Muscle of back (tissue), 11 donors: ENCODE results near the gene PDZK1IP1. TPM values are rescaled to one million over a fixed set of nuclear protein-coding genes. Genes with fewer than 3 reads are reported as not detected.

Experiments used
- DNase-seq, 3 donors: peaks; one replicate each; pipeline versions ENCODE4 v3.0.0 to v3.0.0-alpha.2; 2013
- polyA plus RNA-seq, 10 donors: library from polyadenylated mRNA; unstranded; fragments of 120-200 nt; gene quantifications; one replicate each; pipeline ENCODE4 v1.2.1, GENCODE V29; 2013; ENCODE audit not compliant: insufficient read length in 10 of 10

PDZK1IP1 gene
- polyA plus RNA-seq, 10 donors: 0.18 to 0.42 (median 0.31) TPM; not detected in 5

DNA sequence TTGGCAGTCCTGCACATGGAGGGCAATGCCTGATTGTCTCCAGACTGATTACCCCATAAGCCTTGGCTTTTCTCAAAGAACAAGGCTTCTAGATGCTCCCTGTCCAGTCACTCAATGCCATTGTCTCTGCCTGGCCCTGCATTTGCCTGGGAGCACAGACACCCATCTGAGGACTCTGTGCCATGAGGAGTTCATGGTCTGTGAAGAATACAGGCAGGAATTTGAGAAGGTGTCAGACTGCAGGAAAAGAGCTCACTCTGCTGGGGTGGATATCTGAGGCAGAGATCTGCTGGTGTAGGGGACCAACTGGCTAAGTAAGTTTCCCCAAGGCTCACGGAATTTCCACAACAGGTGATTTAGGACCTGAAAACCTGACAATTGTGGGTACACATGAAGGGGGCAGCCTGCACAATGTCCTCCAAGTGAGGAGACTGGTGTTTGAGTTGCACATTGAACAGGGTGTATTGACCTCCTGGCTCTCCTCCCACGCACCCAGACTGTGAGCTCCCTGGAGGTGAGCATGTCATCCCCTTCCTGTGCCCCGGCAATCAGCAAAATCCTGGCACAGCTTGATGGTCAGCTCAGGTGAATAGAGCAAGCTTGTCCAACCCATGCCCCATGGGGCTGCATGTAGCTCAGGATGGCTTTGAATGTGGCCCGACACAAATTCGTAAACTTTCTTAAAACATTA, 51.8 kb downstream of the PDZK1IP1 start:
- no peak for DNase-seq

DNA sequence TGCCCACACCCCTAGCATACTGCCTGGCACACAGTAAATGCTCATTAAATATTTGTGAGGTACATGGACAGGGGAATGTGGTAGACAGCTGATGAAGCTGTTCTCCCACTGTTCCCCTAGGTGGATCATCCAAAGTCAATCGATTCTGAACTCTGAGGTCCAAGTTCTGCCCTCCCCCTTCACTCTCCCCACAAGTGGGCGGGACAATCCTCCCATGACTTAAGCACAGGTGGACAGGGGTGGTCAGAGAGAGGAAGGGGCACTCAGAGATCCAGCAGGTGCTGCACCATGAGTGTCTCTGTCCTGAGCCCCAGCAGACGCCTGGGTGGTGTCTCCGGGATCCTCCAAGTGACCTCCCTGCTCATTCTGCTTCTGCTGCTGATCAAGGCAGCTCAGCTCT, 52.6 kb downstream of the PDZK1IP1 start, which contains the start of gene CYP4A22:
CYP4A22 (plus strand) TSS at position 244 of the 400 bp plus-strand sequence; CDS start at position 289, 45 bp downstream.
- no peak for DNase-seq

Other genes with a start within 250 kb of the PDZK1IP1 start
- gene CYP4A11, start 248.6 kb downstream of the PDZK1IP1 start, polyA plus RNA-seq: under 1 TPM in 5 of 10 donors, not detected in 5; 0.12 to 0.50 (median 0.19) TPM
- 1 to 10 TPM; 2.5 to 4.9 (median 3.3) TPM for gene CYP4X1, start 166.4 kb downstream of the PDZK1IP1 start, polyA plus RNA-seq
- under 1 TPM in 8 of 10 donors, not detected in 2; 0.09 to 0.49 (median 0.22) TPM for gene CYP4Z1, start 122.8 kb downstream of the PDZK1IP1 start, polyA plus RNA-seq
- gene CYP4A22, start 52.6 kb downstream of the PDZK1IP1 start, polyA plus RNA-seq: under 1 TPM in 2 of 10 donors, not detected in 8; 0.04 to 0.10 TPM
- gene TAL1, start 42.2 kb upstream of the PDZK1IP1 start, polyA plus RNA-seq: 1 to 10 TPM; 2.6 to 5.0 (median 3.7) TPM
- gene STIL, start 124.1 kb upstream of the PDZK1IP1 start, polyA plus RNA-seq: 1 to 10 TPM; 3.1 to 6.3 (median 4.1) TPM
- gene CMPK1, start 143.8 kb upstream of the PDZK1IP1 start, polyA plus RNA-seq: 10 to 100 TPM; 58.8 to 77.3 (median 70.8) TPM
- under 1 TPM in 4 of 10 donors, not detected in 6; 0.05 to 0.21 (median 0.10) TPM for gene FOXE3, start 226.2 kb upstream of the PDZK1IP1 start, polyA plus RNA-seq
- under 1 TPM; 0.12 to 0.33 (median 0.26) TPM for gene FOXD2, start 248.0 kb upstream of the PDZK1IP1 start, polyA plus RNA-seq